Left ventricle myocardium inferior (tissue), 1 donor: Measurements from ENCODE around the gene UBE2F. TPM values are rescaled to one million over a fixed set of nuclear protein-coding genes. Genes with fewer than 3 reads are reported as not detected.
"Not testable (repeated sequence)": the region's sequence is repeated elsewhere in the genome, so short reads cannot be mapped to it uniquely, and the experiment has no call there.

Source experiments
- DNase-seq: peaks from one replicate; pipeline ENCODE4 v3.0.0-alpha.2; 2020
- H3K27ac ChIP-seq: fragments of 200-600 bp; replicated peaks from 2 replicates; pipeline ENCODE4 v1.8.0; 2021
- H3K27me3 ChIP-seq: fragments of 200-600 bp; 2 replicates; pipeline ENCODE4 v1.8.0; 2021; ENCODE audit warnings: low read depth
- H3K36me3 ChIP-seq: fragments of 200-600 bp; 2 replicates; pipeline ENCODE4 v1.8.0; 2021
- H3K4me1 ChIP-seq: fragments of 200-600 bp; 2 replicates; pipeline ENCODE4 v1.8.0; 2021
- H3K4me3 ChIP-seq: fragments of 200-600 bp; 2 replicates; pipeline ENCODE4 v1.8.0; 2021; ENCODE audit warnings: mild to moderate bottlenecking, moderate library complexity
- H3K9me3 ChIP-seq: fragments of 200-600 bp; replicated peaks from 2 replicates; pipeline ENCODE4 v1.8.0; 2021
- intact Hi-C: fragments of 100-400 bp; cut with micrococcal nuclease; formaldehyde crosslinking; loops from one replicate; pipeline ENCODE4 v1.11.0; 2022
- total RNA-seq: library from RNA; stranded (reverse); fragmentation: NEBNext Ultra II Directional; extraction: Animal tissue kit (Norgen Biotek cat#: 25700); gene quantifications from one replicate; pipeline ENCODE4 v1.2.1, GENCODE V29; 2021
- TF ChIP-seq, protein P1 (sequence below): fragments of 200-600 bp; IDR thresholded peaks from 2 replicates; pipeline ENCODE4 v1.8.0; 2021; ENCODE audit warnings: antibody characterized with exemption, mild to moderate bottlenecking, borderline replicate concordance
- donor health status: DM: no; HTN: yes; CAD: no; lungs with severe emphysema.

UBE2F gene
- total RNA-seq, 1 donor from 2014 or later = 63.5 TPM

DNA sequence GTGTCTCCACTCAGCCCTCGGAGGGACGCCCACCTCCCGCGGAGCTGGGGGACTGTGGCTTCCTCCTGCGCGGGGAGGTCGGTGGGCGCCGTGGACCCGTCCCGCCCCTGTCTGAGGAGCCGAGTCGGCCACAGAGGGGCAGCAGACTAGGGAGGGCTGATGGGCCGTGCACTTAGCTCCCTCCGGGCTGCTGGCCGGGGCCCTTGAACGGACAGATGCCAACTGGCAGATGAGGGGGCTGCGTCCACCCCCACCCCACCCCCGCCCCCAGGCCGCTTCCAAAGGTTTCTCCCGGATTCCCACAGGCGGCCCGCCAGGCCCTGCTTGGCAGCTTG is 10.4 kb upstream of the UBE2F start:
- Histone ChIP-seq H3K4me3 (peak overlapping the region; percentile 63), H3K9me3 (no peaks in the 10 kb centered on the region), H3K27ac (no peak overlapping the region), H3K4me1 (peaks cover 11% of the 10 kb centered on the region), H3K27me3 (peaks cover 37% of the 10 kb centered on the region), H3K36me3 (no peaks in the 10 kb centered on the region)
- DNase-seq = no peak
- intact Hi-C loops = no loop called here
- TF ChIP-seq, protein P1, sequence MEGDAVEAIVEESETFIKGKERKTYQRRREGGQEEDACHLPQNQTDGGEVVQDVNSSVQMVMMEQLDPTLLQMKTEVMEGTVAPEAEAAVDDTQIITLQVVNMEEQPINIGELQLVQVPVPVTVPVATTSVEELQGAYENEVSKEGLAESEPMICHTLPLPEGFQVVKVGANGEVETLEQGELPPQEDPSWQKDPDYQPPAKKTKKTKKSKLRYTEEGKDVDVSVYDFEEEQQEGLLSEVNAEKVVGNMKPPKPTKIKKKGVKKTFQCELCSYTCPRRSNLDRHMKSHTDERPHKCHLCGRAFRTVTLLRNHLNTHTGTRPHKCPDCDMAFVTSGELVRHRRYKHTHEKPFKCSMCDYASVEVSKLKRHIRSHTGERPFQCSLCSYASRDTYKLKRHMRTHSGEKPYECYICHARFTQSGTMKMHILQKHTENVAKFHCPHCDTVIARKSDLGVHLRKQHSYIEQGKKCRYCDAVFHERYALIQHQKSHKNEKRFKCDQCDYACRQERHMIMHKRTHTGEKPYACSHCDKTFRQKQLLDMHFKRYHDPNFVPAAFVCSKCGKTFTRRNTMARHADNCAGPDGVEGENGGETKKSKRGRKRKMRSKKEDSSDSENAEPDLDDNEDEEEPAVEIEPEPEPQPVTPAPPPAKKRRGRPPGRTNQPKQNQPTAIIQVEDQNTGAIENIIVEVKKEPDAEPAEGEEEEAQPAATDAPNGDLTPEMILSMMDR = no peak

DNA sequence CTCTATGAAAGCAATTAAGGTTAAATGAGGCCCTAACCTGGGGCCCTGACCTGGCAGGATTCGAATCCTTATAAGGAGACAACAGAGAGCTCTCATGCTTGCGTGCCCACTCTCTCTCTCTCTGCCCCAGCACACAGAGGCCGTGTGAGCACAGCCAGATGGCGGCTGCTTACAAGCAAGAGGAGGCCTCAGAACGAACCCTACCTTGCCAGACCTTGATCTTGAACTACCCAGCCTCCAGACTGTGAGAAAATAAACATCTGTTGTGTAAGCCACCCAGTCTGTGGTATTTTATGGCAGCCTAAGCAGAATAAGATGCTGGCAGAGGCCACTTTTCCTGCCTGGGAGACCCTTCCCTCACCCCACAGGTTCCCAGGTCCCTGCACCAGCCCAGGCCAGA is 5.2 kb upstream of the UBE2F start:
- no peak overlapping the region for H3K4me3 ChIP-seq
- peaks cover 16% of the 10 kb centered on the region for H3K9me3 ChIP-seq
- no peak overlapping the region for H3K27ac ChIP-seq
- no peak for DNase-seq
- H3K36me3 ChIP-seq = no peaks in the 10 kb centered on the region
- intact Hi-C loops = no loop called here
- H3K27me3 ChIP-seq = peaks cover 3% of the 10 kb centered on the region
- TF ChIP-seq, protein P1 = no peak
- peaks cover 7% of the 10 kb centered on the region for H3K4me1 ChIP-seq

GRCh38 chr2:237962432-237963084 is 4.3 kb upstream of the UBE2F start:
- Histone ChIP-seq H3K27ac (no peak overlapping the region), H3K4me1 (peaks cover 9% of the 10 kb centered on the region), H3K9me3 (peaks cover 16% of the 10 kb centered on the region), H3K36me3 (no peaks in the 10 kb centered on the region), H3K4me3 (no peak overlapping the region), H3K27me3 (no peaks in the 10 kb centered on the region)
- TF ChIP-seq, protein P1 = no peak
- DNase-seq = no peak
- intact Hi-C loops = no loop called here

DNA sequence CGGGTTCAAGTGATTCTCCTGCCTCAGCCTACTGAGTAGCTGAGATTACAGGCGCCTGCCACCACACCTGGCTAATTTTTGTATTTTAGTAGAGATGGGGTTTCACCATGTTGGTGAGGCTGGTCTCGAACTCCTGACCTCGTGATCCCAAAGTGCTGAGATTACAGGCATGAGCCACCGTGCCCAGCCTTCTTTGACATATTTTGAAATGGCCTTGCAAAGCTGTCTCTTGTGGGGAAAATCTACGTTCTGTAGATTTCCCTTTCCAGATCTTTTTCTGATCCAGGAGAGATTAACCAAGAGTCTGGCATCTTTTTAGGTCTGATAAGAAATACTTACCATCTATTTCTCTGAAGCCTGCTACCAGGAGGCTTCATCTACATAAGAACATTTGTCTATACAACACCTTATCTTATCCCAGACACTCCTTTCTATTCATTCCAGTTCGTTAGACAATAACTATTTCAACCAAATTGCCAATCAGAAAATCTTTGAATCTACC is 3.3 kb upstream of the UBE2F start:
- H3K36me3 ChIP-seq, H3K27ac ChIP-seq, DNase-seq, H3K27me3 ChIP-seq, intact Hi-C loops, H3K4me3 ChIP-seq: not testable (repeated sequence)
- Histone ChIP-seq H3K4me1 (peaks cover 19% of the 10 kb centered on the region), H3K9me3 (peaks cover 16% of the 10 kb centered on the region)

- intact Hi-C loops = no loop called here
- no peak overlapping the region for H3K27ac ChIP-seq
- TF ChIP-seq, protein P1 = no peak
- H3K9me3 ChIP-seq = peaks cover 16% of the 10 kb centered on the region
- no peak overlapping the region for H3K4me3 ChIP-seq
- no peaks in the 10 kb centered on the region for H3K36me3 ChIP-seq
- no peak for DNase-seq
- H3K4me1 ChIP-seq = peaks cover 25% of the 10 kb centered on the region
- H3K27me3 ChIP-seq = no peaks in the 10 kb centered on the region
Observed at GRCh38 chr2:237964194-237964577, 2.6 kb upstream of the UBE2F start.

DNA sequence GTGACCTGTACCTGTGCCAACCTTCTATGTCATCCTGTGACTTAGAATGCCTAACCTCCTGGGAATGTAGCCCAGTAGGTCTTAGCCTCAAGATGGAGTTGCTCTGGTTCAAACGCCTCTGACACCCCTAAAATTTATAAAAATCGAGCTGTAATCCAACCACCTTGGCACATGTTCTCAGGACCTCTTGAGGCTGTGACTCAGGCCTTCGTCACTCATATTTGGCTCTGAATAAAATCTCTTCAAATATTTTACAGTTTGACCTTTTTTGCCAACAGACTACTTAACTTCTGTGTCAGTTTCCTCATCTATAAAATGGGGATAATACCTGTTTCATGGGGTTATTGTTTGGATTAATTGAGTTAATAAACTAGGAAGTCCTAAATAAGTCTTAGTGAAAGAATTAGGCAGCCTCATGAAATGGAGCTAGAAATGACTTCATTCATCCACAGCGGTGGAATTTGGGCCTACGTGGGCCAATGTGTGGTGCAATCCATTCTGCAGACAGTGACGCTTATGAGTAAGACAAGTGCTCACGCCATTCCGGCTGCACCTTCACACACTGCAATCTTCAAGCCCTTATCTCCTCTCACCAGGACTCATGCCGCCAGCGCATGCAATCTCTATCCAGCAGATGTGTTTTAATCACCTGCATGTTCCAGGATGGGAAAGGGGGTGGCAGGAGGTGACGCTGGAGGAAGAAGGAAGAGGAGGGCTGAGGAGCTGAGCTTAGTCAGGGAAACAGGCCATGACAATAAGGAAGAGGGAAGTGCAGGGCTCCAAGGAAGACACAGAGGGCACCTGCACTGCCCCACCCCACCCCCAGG is 2.0 kb upstream of the UBE2F start:
- intact Hi-C loops = no loop called here
- H3K36me3 ChIP-seq = no peaks in the 10 kb centered on the region
- TF ChIP-seq, protein P1 = no peak
- no peak overlapping the region for H3K4me3 ChIP-seq
- H3K9me3 ChIP-seq = peaks cover 16% of the 10 kb centered on the region
- no peak for DNase-seq
- H3K27ac ChIP-seq = no peak overlapping the region
- H3K27me3 ChIP-seq = no peaks in the 10 kb centered on the region
- peaks cover 32% of the 10 kb centered on the region for H3K4me1 ChIP-seq

DNA sequence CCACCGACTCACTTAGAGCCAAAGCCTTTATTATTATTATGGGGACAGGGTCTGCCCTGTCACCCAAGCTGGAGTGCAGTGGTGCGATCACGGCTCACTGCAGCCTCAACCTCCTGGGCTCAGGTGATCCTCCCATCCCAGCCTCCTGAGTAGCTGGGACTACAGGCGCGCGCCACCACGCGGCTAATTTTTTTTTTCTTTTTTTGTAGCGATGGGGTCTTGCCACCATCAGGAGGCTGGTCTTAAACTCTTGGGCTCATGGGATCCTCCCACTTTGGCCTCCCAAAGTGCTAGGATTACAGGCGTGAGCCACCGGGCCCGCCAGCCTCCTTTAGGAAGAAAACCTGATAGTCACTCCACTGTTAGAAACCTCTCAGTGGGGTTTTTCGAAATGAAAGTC is 970 bp upstream of the UBE2F start:
- intact Hi-C loops, H3K27me3 ChIP-seq, H3K36me3 ChIP-seq, DNase-seq: not testable (repeated sequence)
- peak overlapping the region; percentile 74 for H3K27ac ChIP-seq
- H3K9me3 ChIP-seq = peaks cover 16% of the 10 kb centered on the region
- H3K4me1 ChIP-seq = peaks cover 37% of the 10 kb centered on the region
- H3K4me3 ChIP-seq = peak overlapping the region; percentile 76
